HUES48 (cell line): ENCODE data around the gene CDC42EP3.

Experiments
- H3K27ac ChIP-seq: one replicate; pipeline ENCODE4 v1.7.0; 2013; ENCODE audit warnings: low read depth, low read length, inconsistent platforms
- H3K27me3 ChIP-seq: 2 replicates; pipeline ENCODE4 v1.6.1; 2013; ENCODE audit warnings: mild to moderate bottlenecking, low read length; ENCODE audit not compliant: control insufficient read depth, insufficient read depth
- H3K36me3 ChIP-seq: 2 replicates; pipeline ENCODE4 v1.6.1; 2013; ENCODE audit warnings: low read length; ENCODE audit not compliant: control insufficient read depth, insufficient read depth
- H3K4me1 ChIP-seq: 2 replicates; pipeline ENCODE4 v1.6.1; 2013; ENCODE audit warnings: mild to moderate bottlenecking, low read length; ENCODE audit not compliant: control insufficient read depth, insufficient read depth
- H3K4me3 ChIP-seq: 2 replicates; pipeline ENCODE4 v1.5.1; 2013; ENCODE audit warnings: mild to moderate bottlenecking, low read depth, low read length
- H3K9ac ChIP-seq: 2 replicates; pipeline ENCODE4 v1.6.1; 2013; ENCODE audit warnings: mild to moderate bottlenecking, low read depth, low read length, moderate library complexity
- H3K9me3 ChIP-seq: 2 replicates; pipeline ENCODE4 v1.6.1; 2013; ENCODE audit warnings: low read length; ENCODE audit not compliant: control insufficient read depth, insufficient read depth

Gene CDC42EP3

DNA sequence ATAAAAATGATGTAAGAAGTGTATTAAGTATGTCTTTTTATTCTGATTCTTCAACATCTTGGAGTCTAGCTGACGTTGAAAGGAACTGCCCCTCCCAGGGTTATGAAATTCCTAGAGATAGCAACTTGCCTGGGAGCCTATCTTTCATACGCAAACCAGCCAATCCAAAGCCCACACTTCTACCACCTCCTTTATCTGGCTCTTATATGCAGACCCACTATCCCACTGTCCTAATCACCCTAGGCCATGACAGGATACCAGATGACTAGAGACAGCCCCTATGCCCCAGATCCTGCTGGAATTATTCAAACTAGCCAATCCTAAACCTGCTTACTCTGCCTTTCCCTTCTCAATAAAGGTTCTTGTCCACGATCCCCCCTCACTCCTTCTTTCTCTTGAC lies 11.8 kb upstream of the CDC42EP3 start:
- Histone ChIP-seq H3K9ac (no peak overlapping the region), H3K27ac (no peak overlapping the region), H3K36me3 (no peaks in the 10 kb centered on the region), H3K4me1 (no peaks in the 10 kb centered on the region), H3K27me3 (no peaks in the 10 kb centered on the region), H3K4me3 (no peak overlapping the region), H3K9me3 (no peaks in the 10 kb centered on the region)

DNA sequence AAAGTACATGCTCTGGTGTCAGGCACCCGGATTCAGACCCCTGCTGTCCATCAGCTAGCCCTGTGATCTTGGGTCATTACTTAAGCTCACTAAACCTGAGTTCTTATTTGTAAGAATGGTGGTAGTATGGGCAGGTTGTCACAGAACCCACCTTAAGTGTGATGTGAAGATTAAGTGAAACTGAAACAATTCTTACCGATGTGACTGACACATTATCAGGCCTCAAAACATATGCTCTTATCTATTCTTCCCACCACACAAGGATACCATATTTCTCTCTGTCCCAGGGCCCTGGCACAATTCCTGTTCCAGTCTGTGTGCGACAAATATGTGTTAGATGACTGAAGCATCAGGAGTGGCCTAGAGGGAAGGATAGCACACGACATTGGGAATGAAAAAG lies 11.0 kb upstream of the CDC42EP3 start:
- Histone ChIP-seq H3K9me3 (no peaks in the 10 kb centered on the region), H3K27ac (no peak overlapping the region), H3K36me3 (no peaks in the 10 kb centered on the region), H3K4me1 (no peaks in the 10 kb centered on the region), H3K4me3 (no peak overlapping the region), H3K27me3 (no peaks in the 10 kb centered on the region), H3K9ac (no peak overlapping the region)

DNA sequence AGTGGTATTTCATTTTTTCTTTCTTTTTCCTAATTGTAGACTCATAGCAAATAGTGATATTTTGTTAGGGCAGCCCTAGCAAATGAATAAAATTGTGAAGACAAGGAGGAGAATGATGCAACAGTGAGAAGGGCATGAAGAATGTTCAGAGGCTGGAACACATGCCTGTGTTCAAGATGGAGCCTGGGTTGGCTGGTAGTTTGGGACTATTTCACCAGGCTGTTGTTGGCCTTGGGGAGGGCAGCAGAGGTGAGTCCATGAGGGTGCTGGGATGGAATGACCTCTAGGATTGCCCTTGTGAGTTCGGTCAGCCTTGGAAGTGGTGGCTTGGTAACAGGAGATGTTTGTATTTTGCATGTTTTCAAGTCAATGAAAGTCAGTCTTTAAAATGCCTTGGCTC lies 10.1 kb upstream of the CDC42EP3 start:
- Histone ChIP-seq H3K4me3 (no peak overlapping the region), H3K36me3 (no peaks in the 10 kb centered on the region), H3K27me3 (no peaks in the 10 kb centered on the region), H3K27ac (no peak overlapping the region), H3K9me3 (no peaks in the 10 kb centered on the region), H3K9ac (no peak overlapping the region), H3K4me1 (peaks cover 6% of the 10 kb centered on the region)

DNA sequence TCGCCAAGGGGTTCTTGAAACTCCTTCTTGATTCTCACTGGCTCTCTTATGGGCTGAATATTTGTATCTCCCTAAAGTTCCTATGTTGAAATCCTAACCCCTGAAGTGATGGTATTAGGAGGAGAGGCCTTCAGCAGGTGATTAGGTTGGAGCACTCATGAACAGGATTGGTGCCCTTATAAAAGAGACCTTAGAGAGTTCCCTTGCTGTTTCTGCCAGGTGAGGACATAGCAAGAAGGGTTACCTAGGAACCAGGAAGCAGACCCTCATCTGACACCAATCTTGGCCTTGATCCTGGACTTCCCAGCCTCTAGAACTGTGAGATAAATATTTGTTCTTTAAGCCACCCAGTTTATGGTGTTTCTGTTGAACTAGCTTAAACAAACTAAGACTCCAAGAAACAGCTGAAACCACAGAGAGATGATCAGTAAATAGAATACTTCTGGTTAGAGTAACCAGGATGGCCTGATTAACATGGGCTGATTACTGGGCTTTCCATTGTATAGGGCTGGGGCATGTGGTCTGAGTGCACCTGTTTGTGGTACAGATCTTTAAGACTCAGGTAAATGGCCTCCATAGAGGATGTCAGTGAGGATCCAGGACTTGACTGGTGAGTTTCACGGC lies 7.7 kb upstream of the CDC42EP3 start:
- H3K4me3 ChIP-seq, result no peak overlapping the region
- H3K9me3 ChIP-seq, result no peaks in the 10 kb centered on the region
- H3K27me3 ChIP-seq, result no peaks in the 10 kb centered on the region
- no peak overlapping the region for H3K27ac ChIP-seq
- peaks cover 30% of the 10 kb centered on the region for H3K4me1 ChIP-seq
- no peaks in the 10 kb centered on the region for H3K36me3 ChIP-seq
- H3K9ac ChIP-seq, result no peak overlapping the region

DNA sequence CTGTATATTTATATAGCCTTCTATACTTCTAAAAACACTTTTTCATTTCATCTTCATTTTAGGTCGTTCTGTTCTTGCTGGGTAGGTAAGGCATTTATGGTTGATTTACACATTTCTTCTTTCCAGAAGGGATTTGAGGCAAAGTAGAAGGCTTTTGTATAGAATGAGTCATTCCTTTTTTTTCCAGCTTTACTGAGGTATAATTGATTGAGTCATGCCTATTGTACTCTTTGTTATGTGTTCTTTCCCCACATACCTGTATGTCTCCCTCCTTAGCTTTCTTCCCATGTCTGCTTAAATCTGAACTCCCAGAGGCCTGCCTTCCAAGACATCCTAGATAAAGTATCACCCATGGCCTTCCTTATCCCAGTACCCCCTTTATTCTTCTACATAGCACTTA lies 4.8 kb upstream of the CDC42EP3 start:
- peaks cover 38% of the 10 kb centered on the region for H3K4me1 ChIP-seq
- peak overlapping the region; percentile 8; the same call in 1 of the 2 replicates for H3K9ac ChIP-seq
- no peaks in the 10 kb centered on the region for H3K36me3 ChIP-seq
- peak overlapping the region; percentile 14; the same call in 1 of the 2 replicates for H3K4me3 ChIP-seq
- H3K27ac ChIP-seq, result peak overlapping the region; percentile 94
- H3K27me3 ChIP-seq, result no peaks in the 10 kb centered on the region
- H3K9me3 ChIP-seq, result no peaks in the 10 kb centered on the region

DNA sequence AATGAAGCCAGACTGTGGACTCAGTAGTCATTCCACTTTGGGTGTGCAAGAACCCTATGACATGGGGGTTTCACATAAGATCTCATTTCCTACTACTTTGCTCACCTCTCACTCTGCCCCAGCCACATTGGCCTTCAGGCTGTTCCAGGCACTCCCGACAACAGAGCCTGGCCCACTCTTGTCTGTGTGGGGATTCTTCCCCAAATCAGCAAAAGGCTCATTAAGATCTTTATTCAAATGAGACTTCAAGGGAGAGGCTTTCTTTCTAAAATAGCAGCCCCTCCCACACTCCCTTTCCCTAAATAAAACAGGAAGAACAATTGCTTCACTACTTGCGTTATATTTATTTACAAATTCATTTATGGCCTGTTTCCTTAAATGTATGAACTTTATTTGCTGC lies 3.5 kb upstream of the CDC42EP3 start:
- H3K9ac ChIP-seq, result no peak overlapping the region
- H3K36me3 ChIP-seq, result no peaks in the 10 kb centered on the region
- H3K4me3 ChIP-seq, result no peak overlapping the region
- no peaks in the 10 kb centered on the region for H3K27me3 ChIP-seq
- H3K27ac ChIP-seq, result no peak overlapping the region
- peaks cover 38% of the 10 kb centered on the region for H3K4me1 ChIP-seq
- H3K9me3 ChIP-seq, result no peaks in the 10 kb centered on the region

DNA sequence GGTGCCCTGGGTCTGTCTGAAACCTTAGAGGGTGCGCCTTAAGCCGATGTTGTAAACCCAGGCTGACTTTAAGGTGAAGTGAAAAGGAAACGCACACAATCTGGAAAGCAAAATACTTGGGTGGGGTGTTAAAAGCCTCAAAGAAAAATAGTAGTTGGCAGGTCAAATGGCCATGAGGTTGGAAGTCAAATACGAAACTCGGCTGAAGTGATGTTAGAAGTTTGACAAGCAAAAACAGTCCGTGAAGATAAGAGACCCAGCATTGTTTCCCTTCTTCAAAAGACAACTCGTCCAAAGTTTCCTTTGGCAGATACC lies 1.4 kb upstream of the CDC42EP3 start:
- no peaks in the 10 kb centered on the region for H3K27me3 ChIP-seq
- peak overlapping the region; percentile 95 for H3K4me3 ChIP-seq
- H3K9me3 ChIP-seq, result no peaks in the 10 kb centered on the region
- H3K36me3 ChIP-seq, result peaks cover 8% of the 10 kb centered on the region; the same call in 1 of the 2 replicates
- peak overlapping the region; percentile 85; the same call in 1 of the 2 replicates for H3K9ac ChIP-seq
- H3K4me1 ChIP-seq, result peaks cover 56% of the 10 kb centered on the region
- H3K27ac ChIP-seq, result peak overlapping the region; percentile 96

DNA sequence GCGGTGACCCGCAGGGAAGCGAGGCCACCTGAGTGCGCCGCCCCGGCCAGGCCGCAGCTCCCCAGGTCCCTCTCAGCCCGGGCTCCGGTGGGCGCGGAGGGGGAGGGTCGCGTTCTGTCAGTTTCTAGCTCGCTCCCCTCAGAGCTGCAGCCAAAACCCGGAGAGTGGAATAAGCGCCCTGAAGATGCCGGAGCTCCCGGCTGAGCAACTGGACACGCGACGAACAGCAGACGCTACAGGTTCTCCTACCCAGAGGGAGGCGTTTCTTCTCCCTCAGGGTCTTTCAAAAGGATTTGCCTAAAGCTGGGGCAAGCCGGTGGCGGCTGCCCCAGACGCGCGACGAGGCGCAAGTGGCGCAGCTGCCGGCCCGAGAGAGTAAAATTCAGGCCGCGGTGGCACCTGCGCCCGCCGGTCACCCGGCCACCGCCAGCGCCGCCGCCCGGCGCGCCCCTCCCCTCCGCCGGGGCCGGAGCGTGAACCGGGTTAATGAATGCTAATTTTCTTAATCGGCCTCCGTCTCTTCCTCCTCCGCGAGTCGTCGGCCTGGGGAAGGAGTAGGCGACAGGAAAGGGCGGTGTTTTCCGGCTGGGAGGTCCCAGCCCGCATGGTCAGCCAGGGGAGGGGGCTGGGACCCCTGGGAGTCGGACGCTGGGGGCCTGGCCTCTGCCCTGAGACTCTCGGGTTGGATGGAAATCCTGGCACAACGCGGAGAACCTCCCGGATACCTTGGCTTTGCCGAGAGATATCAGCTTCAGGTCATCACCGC lies 845 bp upstream of the CDC42EP3 start:
- no peaks in the 10 kb centered on the region for H3K27me3 ChIP-seq
- H3K4me3 ChIP-seq, result peak overlapping the region; percentile 95
- peaks cover 12% of the 10 kb centered on the region for H3K36me3 ChIP-seq
- peaks cover 56% of the 10 kb centered on the region for H3K4me1 ChIP-seq
- H3K9me3 ChIP-seq, result no peaks in the 10 kb centered on the region
- peak overlapping the region; percentile 96 for H3K27ac ChIP-seq
- peak overlapping the region; percentile 85 for H3K9ac ChIP-seq

DNA sequence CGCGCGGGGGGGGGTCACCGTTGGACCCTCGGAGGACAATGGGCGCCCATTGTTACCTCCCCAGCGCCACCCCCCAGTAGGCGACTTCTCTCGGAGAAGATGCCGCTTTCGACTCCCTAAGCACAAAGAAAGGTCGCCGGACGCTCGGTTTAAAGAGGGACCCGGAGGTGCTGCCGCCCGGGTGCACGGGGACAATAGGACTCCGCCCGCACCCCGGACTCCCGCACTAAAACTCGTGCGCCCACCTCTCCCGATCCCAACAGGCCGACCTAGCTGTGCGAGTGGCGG lies 318 bp upstream of the CDC42EP3 start:
- H3K9ac ChIP-seq, result peak overlapping the region; percentile 85
- no peaks in the 10 kb centered on the region for H3K27me3 ChIP-seq
- no peaks in the 10 kb centered on the region for H3K9me3 ChIP-seq
- peaks cover 18% of the 10 kb centered on the region for H3K36me3 ChIP-seq
- peaks cover 52% of the 10 kb centered on the region for H3K4me1 ChIP-seq
- H3K27ac ChIP-seq, result peak overlapping the region; percentile 96
- peak overlapping the region; percentile 95 for H3K4me3 ChIP-seq

DNA sequence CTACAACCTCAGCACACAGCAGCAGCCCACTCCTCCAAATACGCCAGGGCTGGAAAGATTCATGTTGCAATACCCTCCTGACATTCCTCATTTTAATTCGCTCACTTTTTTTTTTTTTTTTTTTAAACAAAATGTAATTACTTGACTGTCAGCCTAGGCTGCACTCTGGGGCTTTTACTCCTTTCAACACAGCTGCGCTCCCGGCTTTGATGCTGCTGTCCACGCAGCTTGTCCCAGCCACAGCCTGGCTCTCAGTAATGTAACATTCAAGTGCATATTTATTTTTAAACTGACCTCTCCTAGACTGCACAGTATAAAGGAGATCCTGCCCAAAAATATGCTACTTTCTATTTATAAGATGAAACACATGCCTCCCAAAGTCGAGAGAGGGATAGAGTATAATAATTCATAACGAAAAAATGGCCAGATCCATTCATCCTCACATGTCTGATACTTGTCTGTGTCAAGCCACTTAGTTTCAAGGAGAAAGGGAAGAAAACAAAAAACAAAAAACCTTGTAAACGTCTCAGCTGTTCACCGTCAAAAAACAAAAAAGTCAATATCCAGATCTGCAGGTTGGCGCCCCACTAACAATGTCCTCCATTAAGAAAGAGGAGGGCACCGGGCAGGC lies 949 bp downstream of the CDC42EP3 start:
- Histone ChIP-seq H3K36me3 (peaks cover 21% of the 10 kb centered on the region), H3K27ac (peak overlapping the region; percentile 96), H3K27me3 (no peaks in the 10 kb centered on the region), H3K4me3 (peak overlapping the region; percentile 95), H3K4me1 (peaks cover 40% of the 10 kb centered on the region), H3K9me3 (no peaks in the 10 kb centered on the region), H3K9ac (peak overlapping the region; percentile 77)

DNA sequence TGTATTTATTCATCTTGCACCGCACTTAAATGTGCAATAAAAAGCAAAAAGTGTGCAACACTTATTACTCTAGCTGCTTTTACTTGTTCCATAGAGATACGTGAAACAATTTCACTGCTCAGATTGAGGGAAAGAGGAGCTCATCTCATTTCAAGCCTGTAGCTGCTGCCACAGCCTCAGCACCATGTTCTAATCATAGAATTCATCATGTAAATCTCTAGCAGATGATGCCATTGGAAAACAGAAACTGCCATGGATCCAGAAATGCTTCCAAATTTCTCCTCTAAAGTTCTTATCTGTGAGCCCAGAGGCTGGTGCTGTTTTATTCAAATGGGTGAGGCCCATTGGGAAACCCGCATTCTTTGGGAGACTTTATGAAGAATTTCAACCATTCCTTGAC lies 2.0 kb downstream of the CDC42EP3 start:
- Histone ChIP-seq H3K9me3 (no peaks in the 10 kb centered on the region), H3K27me3 (no peaks in the 10 kb centered on the region), H3K36me3 (peaks cover 21% of the 10 kb centered on the region), H3K4me1 (peaks cover 31% of the 10 kb centered on the region), H3K4me3 (peak overlapping the region; percentile 95), H3K9ac (no peak overlapping the region), H3K27ac (no peak overlapping the region)
